DND-41 (cell line): ENCODE results near the gene POM121L2.

Experiments
- CTCF ChIP-seq: IDR thresholded peaks from 2 replicates; pipeline ENCODE4 v1.5.1; 2012; ENCODE audit warnings: borderline replicate concordance, low read length, moderate library complexity, mild to moderate bottlenecking; ENCODE audit not compliant: poor library complexity, severe bottlenecking; ENCODE audit errors: extremely low read depth
- EZH2 ChIP-seq: IDR thresholded peaks from 3 replicates; pipeline ENCODE4 v1.6.1; 2012; ENCODE audit warnings: borderline replicate concordance, low read depth, mild to moderate bottlenecking, moderate library complexity, low read length, inconsistent platforms; ENCODE audit not compliant: severe bottlenecking

- TF ChIP-seq CTCF (no peak), EZH2 (no peak)
These were observed 36.8 kb downstream of the POM121L2 start for GRCh38 chr6:27275025-27275956.
